Measurements from ENCODE around the gene KRT85. TPM values are rescaled to one million over a fixed set of nuclear protein-coding genes. Genes with fewer than 3 reads are reported as not detected.

KRT85 gene
- total RNA-seq, 4 donors from 2014 or later = not detected

- Histone ChIP-seq H3K36me3 (no peaks in the 10 kb centered on the region), H3K4me1 (peaks cover 6 to 54% (median 35%) of the 10 kb centered on the region in 3 donors), H3K27ac (peak overlapping the region in 3 of 4 donors; percentile 25 to 54 (median 26)), H3K4me3 (no peak overlapping the region), H3K9me3 (no peaks in the 10 kb centered on the region), H3K27me3 (peaks cover 0 to 5% (median 0%) of the 10 kb centered on the region in 4 donors)
- DNase-seq = no peak
- TF ChIP-seq CTCF (IDR thresholded peaks at IDR 0.05) = peak in 5 of 6 experiments; percentile 34 to 82 (median 60)
- TF ChIP-seq POLR2A (IDR thresholded peaks at IDR 0.05) = no peak
- intact Hi-C loops (cut with DNase I) = loop anchor here (10.0 kb wide), 1 partner anchor 104 kb away; the partner anchor contains the start of gene KRT6A
- 72% methylated on average over 8 of the region's 11 CpGs; no CpG with 5 or more reads in 1 of the 2 donors for WGBS, 2 donors
Measured at GRCh38 chr12:52390739-52391617, 23.7 kb upstream of the KRT85 start.

- Histone ChIP-seq H3K27me3 (peaks cover 0 to 5% (median 0%) of the 10 kb centered on the region in 4 donors), H3K36me3 (no peaks in the 10 kb centered on the region), H3K9me3 (no peaks in the 10 kb centered on the region), H3K4me3 (no peak overlapping the region), H3K4me1 (peaks cover 6 to 51% (median 34%) of the 10 kb centered on the region in 3 donors), H3K27ac (peak overlapping the region; percentile 5 to 54 (median 30))
- intact Hi-C loops (cut with DNase I) = loop anchor here (10.0 kb wide), 2 partner anchors 105 to 185 kb away; partner anchors contain the start of genes KRT6A and KRT74
- no peak for DNase-seq
- 29 to 36% methylated on average over 6 of the region's 9 CpGs for WGBS, 2 donors
- TF ChIP-seq POLR2A (IDR thresholded peaks at IDR 0.05) (no peak), CTCF (IDR thresholded peaks at IDR 0.05) (no peak)
Measured at GRCh38 chr12:52389313-52390207, 22.3 kb upstream of the KRT85 start.

GRCh38 chr12:52387859-52388258, 20.6 kb upstream of the KRT85 start:
- no peaks in the 10 kb centered on the region for H3K36me3 ChIP-seq
- intact Hi-C loops (cut with DNase I) = loop anchor here (10.0 kb wide), 1 partner anchor 187 kb away; the partner anchor contains the start of gene KRT74
- H3K27me3 ChIP-seq = peaks cover 0 to 5% (median 0%) of the 10 kb centered on the region in 4 donors
- no peak overlapping the region for H3K27ac ChIP-seq
- no peak overlapping the region for H3K4me3 ChIP-seq
- no peaks in the 10 kb centered on the region for H3K9me3 ChIP-seq
- DNase-seq = no peak
- peaks cover 6 to 51% (median 34%) of the 10 kb centered on the region in 3 donors for H3K4me1 ChIP-seq
- no peak for TF ChIP-seq CTCF (IDR thresholded peaks at IDR 0.05)
- no peak for TF ChIP-seq POLR2A (IDR thresholded peaks at IDR 0.05)
- 55 to 69% methylated on average over 2 of the region's 2 CpGs for WGBS, 2 donors

DNA sequence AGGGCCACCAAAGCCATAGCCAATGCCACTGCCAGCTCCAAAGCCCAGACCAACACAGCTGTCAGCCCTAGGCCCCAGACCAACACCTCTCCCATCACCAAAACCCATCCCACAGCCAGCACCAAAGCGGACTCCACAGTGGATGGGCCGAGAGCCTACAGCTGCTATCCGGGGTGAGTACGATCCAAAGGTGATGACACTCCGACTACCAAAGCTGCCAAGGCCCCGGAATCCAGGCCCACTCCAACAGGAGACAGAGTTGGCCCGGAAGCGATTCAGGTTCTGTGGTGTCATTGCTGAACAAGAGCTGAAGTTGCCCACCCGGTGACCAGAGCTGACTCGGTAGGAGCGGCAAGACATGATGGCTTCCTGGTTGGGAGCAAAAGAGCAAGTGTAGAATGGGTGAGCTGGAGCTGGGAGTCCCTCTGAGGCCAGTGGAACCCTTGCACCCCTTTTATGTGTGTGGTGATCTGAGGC, 18.0 kb upstream of the KRT85 start, which contains the start of gene KRT84:
Gene KRT84, minus strand, starts transcription at position 427 of the 477 bp plus-strand sequence. Its CDS starts 67 bp downstream, at position 360.
- no peaks in the 10 kb centered on the region for H3K9me3 ChIP-seq
- DNase-seq = no peak
- H3K4me1 ChIP-seq = peaks cover 6 to 25% (median 16%) of the 10 kb centered on the region in 3 donors
- H3K27me3 ChIP-seq = peaks cover 0 to 5% (median 0%) of the 10 kb centered on the region in 4 donors
- H3K27ac ChIP-seq = no peak within 1 kb of the TSS
- intact Hi-C loops (cut with DNase I) = loop anchor here (10.0 kb wide), 1 partner anchor 190 kb away; the partner anchor contains the start of gene KRT74
- 95 to 98% methylated on average over 5 to 9 of the region's 11 CpGs for WGBS, 2 donors
- TF ChIP-seq CTCF (IDR thresholded peaks at IDR 0.05) (no peak), POLR2A (IDR thresholded peaks at IDR 0.05) (no peak)
- H3K4me3 ChIP-seq = no peak within 1 kb of the TSS
- no peaks in the 10 kb centered on the region for H3K36me3 ChIP-seq

Measured in esophagus squamous epithelium (tissue), 5 donors.